GM12878 (cell line): Measurements from ENCODE around the gene LAMA4.

Experiments used
- ATF3 ChIP-seq: IDR thresholded peaks from 2 replicates; pipeline ENCODE4 v1.6.1; 2011; ENCODE audit warnings: low read depth, mild to moderate bottlenecking, low read length, moderate library complexity, borderline replicate concordance; ENCODE audit errors: extremely low read depth
- BRCA1 ChIP-seq: IDR thresholded peaks from 2 replicates; pipeline ENCODE4 v1.6.1; 2011; ENCODE audit warnings: low read depth, low read length, improper control_type of control experiment
- CTCF ChIP-seq, 3 experiments: IDR thresholded peaks in 2 of 3; conservative IDR thresholded peaks in 1 of 3; 2 replicates each; pipeline ENCODE4 v1.5.1; 2011; ENCODE audit warnings: low read depth in 3 of 3, low read length in 3 of 3, mild to moderate bottlenecking in 3 of 3, control low read depth in 2 of 3, moderate library complexity in 2 of 3, inconsistent platforms in 1 of 3, mixed read lengths in 1 of 3; ENCODE audit not compliant: control insufficient read depth in 2 of 3, insufficient read depth in 1 of 3; ENCODE audit errors: extremely low read depth in 1 of 3
- EZH2 ChIP-seq: IDR thresholded peaks from 2 replicates; pipeline ENCODE4 v1.6.1; 2012; ENCODE audit warnings: low read depth, mild to moderate bottlenecking, control low read depth, inconsistent platforms, low read length, borderline replicate concordance; ENCODE audit not compliant: control insufficient read depth
- IRF4 ChIP-seq: IDR thresholded peaks from 2 replicates; pipeline ENCODE4 v1.6.1; 2011; ENCODE audit warnings: low read depth, low read length
- PAX5 ChIP-seq: IDR thresholded peaks from 2 replicates; pipeline ENCODE4 v1.6.1; 2011; ENCODE audit warnings: low read depth, low read length, borderline replicate concordance
- PAX8 ChIP-seq: fragments of 450-650 bp; IDR thresholded peaks from 2 replicates; pipeline ENCODE4 v1.6.1; 2017; ENCODE audit warnings: mild to moderate bottlenecking, moderate library complexity
- POU2F2 ChIP-seq: IDR thresholded peaks from 3 replicates; pipeline ENCODE4 v1.6.1; 2011; ENCODE audit warnings: low read depth, mild to moderate bottlenecking, low read length, borderline replicate concordance
- RCOR1 ChIP-seq: conservative IDR thresholded peaks from 2 replicates; pipeline ENCODE4 v1.6.1; 2012; ENCODE audit warnings: low read depth, low read length, improper control_type of control experiment
- SIX5 ChIP-seq: IDR thresholded peaks from 2 replicates; pipeline ENCODE4 v1.6.1; 2011; ENCODE audit warnings: mild to moderate bottlenecking, low read depth, low read length, moderate library complexity; ENCODE audit not compliant: severe bottlenecking
- SRF ChIP-seq, 2 experiments: IDR thresholded peaks; 2 replicates each; pipeline ENCODE4 v1.6.1; 2011; ENCODE audit warnings: low read depth in 2 of 2, low read length in 2 of 2, mild to moderate bottlenecking in 1 of 2, moderate library complexity in 1 of 2
- TAF1 ChIP-seq: IDR thresholded peaks from 2 replicates; pipeline ENCODE4 v1.6.1; 2011; ENCODE audit warnings: mild to moderate bottlenecking, low read depth, low read length, borderline replicate concordance
- ZNF592 ChIP-seq: fragments of 450-650 bp; IDR thresholded peaks from 2 replicates; pipeline ENCODE4 v1.6.1; 2017; ENCODE audit warnings: mild to moderate bottlenecking, moderate library complexity
- TF ChIP-seq, protein P1 (sequence below): IDR thresholded peaks from 2 replicates; pipeline ENCODE4 v1.6.1; 2012; ENCODE audit warnings: low read depth, low read length, improper control_type of control experiment

- TF ChIP-seq PAX8: no peak
- TF ChIP-seq RCOR1: no peak
- TF ChIP-seq CTCF (IDR thresholded peaks at IDR 0.05 in 2 of 3, conservative IDR thresholded peaks at IDR 0.05 in 1 of 3; ENCODE audit: control insufficient read depth in 2 of 3, extremely low read depth in 1 of 3, insufficient read depth in 1 of 3, low read depth in 3 of 3, low read length in 3 of 3): no peak
- no peak for TF ChIP-seq EZH2
- no peak for TF ChIP-seq TAF1
- TF ChIP-seq BRCA1: no peak
- no peak for TF ChIP-seq PAX5
- TF ChIP-seq ZNF592: no peak
- TF ChIP-seq SIX5: no peak
- TF ChIP-seq, protein P1, sequence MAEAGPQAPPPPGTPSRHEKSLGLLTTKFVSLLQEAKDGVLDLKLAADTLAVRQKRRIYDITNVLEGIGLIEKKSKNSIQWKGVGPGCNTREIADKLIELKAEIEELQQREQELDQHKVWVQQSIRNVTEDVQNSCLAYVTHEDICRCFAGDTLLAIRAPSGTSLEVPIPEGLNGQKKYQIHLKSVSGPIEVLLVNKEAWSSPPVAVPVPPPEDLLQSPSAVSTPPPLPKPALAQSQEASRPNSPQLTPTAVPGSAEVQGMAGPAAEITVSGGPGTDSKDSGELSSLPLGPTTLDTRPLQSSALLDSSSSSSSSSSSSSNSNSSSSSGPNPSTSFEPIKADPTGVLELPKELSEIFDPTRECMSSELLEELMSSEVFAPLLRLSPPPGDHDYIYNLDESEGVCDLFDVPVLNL: no peak
- no peak for TF ChIP-seq SRF (IDR thresholded peaks at IDR 0.05; ENCODE audit: low read depth in 2 of 2, low read length in 2 of 2)
- no peak for TF ChIP-seq ATF3
- TF ChIP-seq POU2F2: no peak
- no peak for TF ChIP-seq IRF4
Measured at GRCh38 chr6:112232845-112233256, 21.5 kb downstream of the LAMA4 start.
